ENCODE measurements around the gene SKIDA1. TPM values are rescaled to one million over a fixed set of nuclear protein-coding genes. Genes with fewer than 3 reads are reported as not detected.
"Not testable (repeated sequence)": the region's sequence is repeated elsewhere in the genome, so short reads cannot be mapped to it uniquely, and the experiment has no call there.

SKIDA1 gene
- 0.58 TPM for total RNA-seq
- long read RNA-seq, partial matches to known transcripts = 0 of 2 reads
- long read RNA-seq, other reads (novel, unspliced or antisense) = 2 of 2 reads

GRCh38 chr10:21525367-21526187 lies at the start of gene SKIDA1:
Gene SKIDA1 (minus strand): TSS chr10:21525682. CDS start chr10:21517822, 7,860 bp downstream.
- DNase-seq (ENCODE audit: low spot score) = peak; percentile 94

DNA sequence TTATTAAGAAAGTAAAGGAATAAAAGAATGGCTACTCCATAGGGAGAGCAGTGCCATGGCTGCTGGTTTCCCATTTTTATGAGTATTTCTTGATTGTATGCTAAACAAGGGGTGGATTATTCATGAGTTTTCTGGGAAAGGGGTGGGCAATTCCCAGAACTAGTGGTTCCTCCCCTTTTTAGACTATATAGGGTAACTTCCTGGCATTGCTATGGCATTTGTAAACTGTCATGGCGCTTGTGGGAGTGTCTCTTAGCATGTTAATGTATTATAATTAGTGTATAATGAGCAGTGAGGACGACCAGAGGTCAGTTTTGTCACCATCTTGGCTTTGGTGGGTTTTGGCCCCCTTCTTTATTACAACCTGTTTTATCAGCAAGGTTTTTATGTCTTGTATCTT lies 49.0 kb upstream of the SKIDA1 start:
- not testable (repeated sequence) for DNase-seq (ENCODE audit: low spot score)

- no peak for DNase-seq (ENCODE audit: low spot score)
These were observed 47.1 kb upstream of the SKIDA1 start for GRCh38 chr10:21572578-21572977.

DNA sequence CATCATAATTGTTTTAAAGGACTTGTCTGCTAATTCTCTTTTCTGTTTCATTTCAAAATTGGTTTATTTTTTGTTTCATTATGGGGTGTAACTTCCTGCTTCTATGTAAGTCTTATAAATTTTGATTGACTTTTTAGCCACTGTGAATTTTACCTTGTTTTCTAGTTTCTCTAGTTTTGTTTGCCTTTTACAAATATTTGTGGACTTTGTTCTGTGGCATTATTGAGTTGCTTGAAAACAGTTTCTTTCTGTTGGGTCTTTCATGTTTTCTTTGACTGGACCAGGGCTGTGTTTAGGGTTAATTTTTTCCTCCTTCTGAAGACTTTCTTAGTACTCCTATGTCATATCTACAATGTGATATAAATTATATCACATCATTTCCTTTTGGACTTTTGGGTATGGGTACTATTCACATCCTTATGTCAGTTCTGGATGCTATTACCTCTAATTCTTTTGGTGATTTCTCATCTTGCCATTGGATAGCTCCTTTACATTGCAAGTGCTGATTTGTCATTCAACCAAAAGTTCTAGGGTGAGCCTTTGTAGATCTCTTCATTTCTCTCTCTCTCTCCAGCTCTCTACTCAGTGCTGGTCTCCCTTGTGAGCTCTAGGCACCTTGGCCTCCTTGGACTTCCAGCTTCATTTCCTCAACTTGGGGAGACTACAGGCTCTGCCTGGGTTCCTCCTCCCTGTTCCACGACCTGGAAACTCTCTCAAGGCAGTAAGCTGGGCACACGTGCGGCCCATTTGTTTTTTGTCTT lies 45.5 kb upstream of the SKIDA1 start:
- DNase-seq (ENCODE audit: low spot score) = no peak

GRCh38 chr10:21558984-21559383 lies 33.5 kb upstream of the SKIDA1 start:
- not testable (repeated sequence) for DNase-seq (ENCODE audit: low spot score)

GRCh38 chr10:21556527-21556926 lies 31.0 kb upstream of the SKIDA1 start:
- DNase-seq (ENCODE audit: low spot score) = no peak

- DNase-seq (ENCODE audit: low spot score) = no peak
These were observed 27.2 kb upstream of the SKIDA1 start for GRCh38 chr10:21552638-21553037.

DNA sequence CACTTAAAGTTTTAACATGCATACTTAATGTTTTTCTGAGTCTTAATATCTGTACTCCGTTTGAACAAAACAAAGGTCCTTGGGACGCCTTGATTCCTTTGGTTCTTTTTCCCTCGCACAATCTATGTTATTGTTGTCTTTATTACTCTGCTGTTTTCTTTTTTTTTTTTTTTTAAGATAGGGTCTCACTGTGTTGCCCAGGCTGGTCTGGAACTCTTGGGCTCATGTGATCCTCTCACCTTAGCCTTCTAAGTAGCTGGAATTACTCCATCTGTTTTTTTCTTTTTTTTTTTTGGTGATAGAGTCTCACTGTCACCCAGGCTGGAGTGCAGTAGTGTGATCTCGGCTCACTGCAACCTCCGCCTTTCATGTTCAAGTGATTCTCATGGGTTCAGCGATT lies 21.8 kb upstream of the SKIDA1 start:
- DNase-seq (ENCODE audit: low spot score) = no peak

DNA sequence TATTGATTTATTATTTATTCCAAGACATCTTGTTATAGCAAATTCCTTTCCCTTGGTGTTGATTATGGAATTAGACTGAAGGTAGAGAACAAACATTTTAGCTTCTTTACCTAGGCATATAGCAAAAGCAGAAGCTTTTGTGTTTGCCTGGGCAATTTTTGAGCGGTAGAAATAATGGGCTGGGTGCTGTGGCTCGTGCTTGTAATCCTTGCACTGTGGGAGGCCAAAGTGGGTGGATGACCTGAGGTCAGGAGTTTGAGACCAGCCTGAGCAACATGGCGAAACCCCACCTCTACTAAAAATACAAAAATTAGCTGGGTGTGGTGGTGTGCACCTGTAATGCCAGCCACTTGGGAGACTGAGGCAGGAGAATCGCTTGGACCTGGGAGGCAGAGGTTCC lies 15.2 kb upstream of the SKIDA1 start:
- not testable (repeated sequence) for DNase-seq (ENCODE audit: low spot score)

- no peak for DNase-seq (ENCODE audit: low spot score)
These were observed 11.4 kb upstream of the SKIDA1 start for GRCh38 chr10:21536874-21537273.

GRCh38 chr10:21535976-21536375 lies 10.5 kb upstream of the SKIDA1 start:
- DNase-seq (ENCODE audit: low spot score) = not testable (repeated sequence)

- no peak for DNase-seq (ENCODE audit: low spot score)
These were observed 10.0 kb upstream of the SKIDA1 start for GRCh38 chr10:21535494-21535965.

DNA sequence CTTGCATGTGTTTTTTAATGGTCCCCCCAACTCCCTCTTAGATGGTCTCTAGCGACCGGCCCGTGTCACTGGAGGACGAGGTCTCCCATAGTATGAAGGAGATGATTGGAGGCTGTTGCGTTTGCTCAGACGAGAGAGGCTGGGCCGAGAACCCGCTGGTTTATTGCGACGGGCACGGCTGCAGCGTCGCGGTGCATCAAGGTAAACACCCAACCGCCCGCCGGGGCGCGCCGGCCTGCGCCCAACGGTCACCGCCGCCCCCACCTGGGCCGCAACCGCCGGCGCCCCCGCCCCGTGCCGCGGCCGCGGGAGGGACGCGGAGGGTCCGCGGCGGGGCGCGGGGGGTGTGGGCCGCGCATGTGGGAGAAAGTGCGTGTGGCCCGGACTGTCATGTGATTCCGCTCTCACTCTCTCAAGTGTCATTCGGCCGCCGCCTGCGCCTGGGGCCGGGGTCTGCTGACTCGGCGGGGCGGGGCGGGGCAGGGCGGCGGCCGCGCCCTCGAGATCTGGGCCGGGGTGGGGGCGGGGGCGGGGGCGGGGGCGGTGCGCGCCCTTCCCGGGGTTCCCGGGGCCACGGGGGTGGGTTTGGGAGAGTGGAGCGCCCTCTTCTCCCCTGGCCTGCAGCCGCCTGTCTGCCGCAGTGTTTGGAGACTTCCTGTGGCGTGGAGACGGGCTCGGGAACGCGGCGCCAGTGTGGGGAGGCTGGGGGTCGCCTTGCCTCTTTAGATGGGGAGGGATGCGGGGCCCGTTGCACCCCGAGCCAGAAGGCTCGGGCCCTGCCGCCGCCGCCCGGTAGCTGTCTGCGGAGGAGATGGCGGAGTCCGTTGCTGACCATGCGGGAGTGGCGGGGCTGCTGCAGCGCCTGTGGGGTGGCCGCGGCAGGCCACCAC lies 9.4 kb upstream of the SKIDA1 start:
- DNase-seq (ENCODE audit: low spot score) = no peak

- no peak for DNase-seq (ENCODE audit: low spot score)
These were observed 8.8 kb upstream of the SKIDA1 start for GRCh38 chr10:21534280-21534586.

GRCh38 chr10:21533467-21534279 lies 8.2 kb upstream of the SKIDA1 start, which contains the start of gene MLLT10:
Gene MLLT10 (plus strand): TSS chr10:21534232. CDS start chr10:21534645, 413 bp downstream.
- peak; percentile 98 for DNase-seq (ENCODE audit: low spot score)

- no peak for DNase-seq (ENCODE audit: low spot score)
These were observed 7.4 kb upstream of the SKIDA1 start for GRCh38 chr10:21532694-21533466.

DNA sequence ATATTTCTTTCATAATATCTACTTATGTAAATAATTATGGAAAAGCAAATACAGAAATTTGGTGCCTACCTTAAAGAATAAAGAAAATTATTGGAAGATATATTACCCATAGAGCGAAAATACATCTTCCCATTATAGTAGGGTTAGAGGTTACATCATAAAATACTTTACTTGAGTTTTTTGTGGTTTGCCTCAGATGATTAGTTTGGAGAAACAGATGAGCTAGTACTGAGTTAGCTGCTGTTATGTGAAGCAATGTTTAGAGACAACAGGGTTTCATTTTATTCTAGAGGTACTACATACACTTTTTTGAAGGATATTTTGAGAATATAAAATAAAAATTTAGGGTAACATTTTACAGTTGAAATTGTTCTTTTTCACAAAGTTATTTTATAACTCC lies 5.7 kb upstream of the SKIDA1 start:
- DNase-seq (ENCODE audit: low spot score) = no peak

DNA sequence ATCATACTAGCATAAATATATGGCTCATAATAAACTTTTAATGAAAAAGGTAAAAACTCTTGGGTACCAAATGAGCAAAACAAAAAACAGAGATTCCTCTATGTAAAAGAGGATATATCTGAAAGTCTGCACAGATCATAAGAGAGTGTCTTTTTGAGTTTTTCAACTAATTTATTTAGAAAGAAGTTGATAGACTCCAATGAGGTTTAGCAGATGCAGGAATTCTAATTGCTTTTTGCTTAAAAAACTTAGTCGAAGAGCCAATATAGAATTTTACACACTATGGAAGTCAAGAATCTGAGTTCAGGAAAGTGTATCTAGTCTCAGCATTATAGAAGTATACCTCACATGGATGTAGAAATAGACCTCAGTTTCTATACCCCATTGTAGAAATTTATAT lies 5.2 kb upstream of the SKIDA1 start:
- no peak for DNase-seq (ENCODE audit: low spot score)

- no peak for DNase-seq (ENCODE audit: low spot score)
These were observed 4.7 kb upstream of the SKIDA1 start for GRCh38 chr10:21530168-21530567.

Data from mesenteric fat pad (tissue), 1 donor.